NCI-H526 treated with DMSO at 0.1 percent for 48 hours (cell line): ENCODE measurements around the gene MEAK7.

Experiments used
- DNase-seq: peaks from one replicate; lab custom pipeline; 2025; lab: John Stamatoyannopoulos, UW

Gene MEAK7, protein sequence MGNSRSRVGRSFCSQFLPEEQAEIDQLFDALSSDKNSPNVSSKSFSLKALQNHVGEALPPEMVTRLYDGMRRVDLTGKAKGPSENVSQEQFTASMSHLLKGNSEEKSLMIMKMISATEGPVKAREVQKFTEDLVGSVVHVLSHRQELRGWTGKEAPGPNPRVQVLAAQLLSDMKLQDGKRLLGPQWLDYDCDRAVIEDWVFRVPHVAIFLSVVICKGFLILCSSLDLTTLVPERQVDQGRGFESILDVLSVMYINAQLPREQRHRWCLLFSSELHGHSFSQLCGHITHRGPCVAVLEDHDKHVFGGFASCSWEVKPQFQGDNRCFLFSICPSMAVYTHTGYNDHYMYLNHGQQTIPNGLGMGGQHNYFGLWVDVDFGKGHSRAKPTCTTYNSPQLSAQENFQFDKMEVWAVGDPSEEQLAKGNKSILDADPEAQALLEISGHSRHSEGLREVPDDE

DNA sequence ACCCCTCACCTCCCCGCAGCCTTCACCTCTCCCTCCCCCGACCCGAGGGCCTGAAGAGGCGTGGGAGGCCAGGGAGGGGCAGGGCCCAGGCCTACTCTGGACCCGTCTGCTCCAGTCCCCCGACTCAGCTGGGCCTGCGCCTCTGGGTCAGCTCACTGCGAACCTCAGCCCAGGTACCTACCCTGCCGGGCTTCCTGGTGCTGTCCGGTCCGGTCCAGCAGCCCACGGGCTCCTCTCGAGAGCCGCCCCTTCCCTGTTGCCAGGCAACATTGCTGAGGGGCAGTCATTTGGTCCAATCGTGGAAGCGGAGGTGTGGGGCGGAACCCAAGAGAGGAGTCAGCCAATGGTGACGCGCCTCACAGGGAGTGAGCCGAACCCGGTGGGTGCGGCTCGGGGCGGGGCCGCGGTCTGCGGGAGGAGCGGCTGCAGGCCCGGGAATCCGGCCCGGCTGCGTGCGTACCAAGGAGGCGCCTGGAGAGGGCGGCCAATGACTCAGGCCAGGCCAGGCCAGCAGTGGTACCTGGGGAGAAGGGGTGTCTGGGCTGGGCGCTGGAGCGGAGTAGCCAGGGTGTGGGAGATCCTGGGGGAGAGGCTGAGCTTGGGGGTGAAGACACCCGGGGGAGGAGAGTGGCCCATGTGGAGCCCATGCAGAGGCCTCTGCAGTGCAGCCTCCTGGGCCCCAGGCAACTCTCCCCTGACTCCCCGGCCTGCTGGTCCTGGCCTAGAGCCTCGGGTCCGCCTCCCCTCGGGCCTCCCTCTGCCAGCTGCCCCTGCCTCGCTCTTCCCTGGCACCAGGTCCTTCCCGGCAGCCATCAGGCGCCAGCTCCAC, at the start of gene MEAK7:
Gene MEAK7 (minus strand): TSS at position 240 of the 829 bp plus-strand sequence. CDS start 6,573 bp downstream, outside the sequence.
- DNase-seq: peak; percentile 77

DNA sequence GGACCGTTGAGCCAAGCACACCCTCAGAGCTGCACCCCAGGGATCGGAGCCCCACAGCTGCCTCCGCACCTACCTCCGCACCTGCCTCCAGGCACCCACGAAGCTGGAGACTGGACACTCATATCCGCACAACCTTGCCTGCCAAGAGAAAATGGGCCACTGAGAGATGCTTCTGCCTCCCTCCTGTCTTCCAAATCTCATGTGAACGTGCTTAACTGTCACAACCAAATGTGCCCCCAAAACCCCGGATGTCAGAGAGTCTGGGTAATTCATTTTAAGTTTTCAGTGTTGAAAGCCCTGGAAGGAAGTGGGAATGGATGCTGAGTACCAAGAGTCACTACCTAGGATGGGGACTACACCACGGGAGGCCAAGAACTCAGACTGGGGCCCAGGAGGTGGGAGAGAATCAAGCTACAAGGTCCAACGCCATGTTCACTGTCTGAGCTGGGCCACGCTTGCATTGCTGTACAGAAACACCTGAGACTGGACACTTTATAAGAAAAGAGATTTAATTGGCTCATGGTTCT, 49.5 kb upstream of the MEAK7 start:
- no peak for DNase-seq

DNA sequence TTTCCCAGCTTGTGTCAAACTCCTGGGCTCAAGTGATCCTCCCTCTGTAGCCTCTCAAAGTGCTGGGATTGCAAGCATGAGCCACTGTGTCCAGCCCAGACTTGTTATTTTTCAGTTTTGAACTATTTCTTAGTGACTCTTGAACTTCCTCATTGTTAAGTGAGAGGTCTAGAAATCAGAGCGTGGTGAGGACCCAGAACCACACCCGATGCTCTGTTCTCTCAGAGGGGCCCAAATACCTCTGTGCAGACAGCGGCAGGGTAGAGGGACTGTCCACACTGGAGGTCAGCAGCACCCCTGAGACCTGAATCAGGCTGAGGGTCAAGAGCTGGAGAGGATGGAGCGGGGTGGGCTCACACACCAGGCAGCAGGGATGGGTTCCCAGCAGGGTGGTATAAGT, 47.7 kb upstream of the MEAK7 start:
- DNase-seq: no peak

DNA sequence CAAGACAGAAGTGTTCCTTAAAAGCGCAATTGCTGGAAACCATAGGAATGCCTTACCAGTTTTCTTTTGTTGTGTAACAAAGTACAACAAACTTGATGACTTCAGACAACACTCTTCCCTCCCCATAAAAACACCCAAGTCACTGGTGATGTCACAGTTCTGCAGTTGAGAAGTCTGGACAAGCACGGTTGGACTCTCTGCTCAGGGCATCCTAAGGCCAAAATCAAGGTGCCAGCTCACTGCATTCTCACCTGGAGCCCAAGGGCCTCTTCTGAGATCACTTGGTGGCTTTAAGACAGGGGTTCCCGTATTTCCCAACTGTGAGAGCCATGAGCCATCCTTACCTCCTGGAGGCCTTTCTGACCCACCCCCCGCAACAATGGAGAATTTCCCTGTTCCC, 45.6 kb upstream of the MEAK7 start:
- DNase-seq: no peak

DNA sequence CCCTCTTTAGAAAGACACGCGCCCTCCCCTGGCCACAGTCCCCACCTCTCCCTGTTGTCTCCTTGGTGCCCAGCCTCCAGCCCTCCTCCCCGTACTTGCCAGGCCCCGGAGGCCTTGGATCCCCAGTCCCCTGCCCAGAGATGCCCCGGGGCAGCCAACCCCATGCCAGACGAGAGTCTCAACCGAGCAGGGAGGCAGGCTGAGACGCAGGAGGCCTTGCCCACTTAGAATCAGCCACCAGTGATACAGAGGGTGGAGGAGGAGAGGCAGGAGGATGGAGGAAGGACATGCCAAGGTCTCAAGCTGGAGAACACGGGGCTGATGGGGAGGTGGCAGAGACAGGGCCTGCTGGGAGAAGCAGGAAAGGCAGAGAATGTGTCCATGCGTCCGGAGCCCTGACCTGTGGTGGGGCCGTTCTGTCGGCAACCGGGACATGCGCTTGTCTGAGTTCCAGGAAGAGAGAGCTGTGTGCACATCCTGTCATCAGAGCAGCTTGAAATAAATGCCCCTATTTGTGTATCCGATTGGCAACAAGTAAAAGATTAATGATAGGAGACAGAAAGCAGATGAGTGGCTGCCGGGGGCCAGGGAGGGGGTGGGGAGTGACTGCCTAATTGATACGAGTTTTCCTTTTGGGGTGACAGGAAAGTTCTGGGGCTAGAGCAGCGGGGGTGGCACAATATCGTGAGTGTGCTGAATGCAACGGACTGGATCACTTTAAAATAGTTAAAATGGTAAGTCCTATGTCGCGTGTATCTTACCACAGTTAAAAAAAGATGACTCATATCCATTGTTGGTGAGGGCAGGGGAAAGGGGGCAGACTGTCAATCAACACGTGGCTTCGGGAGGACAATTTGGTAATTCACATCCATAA, 44.7 kb upstream of the MEAK7 start:
- DNase-seq: no peak

DNA sequence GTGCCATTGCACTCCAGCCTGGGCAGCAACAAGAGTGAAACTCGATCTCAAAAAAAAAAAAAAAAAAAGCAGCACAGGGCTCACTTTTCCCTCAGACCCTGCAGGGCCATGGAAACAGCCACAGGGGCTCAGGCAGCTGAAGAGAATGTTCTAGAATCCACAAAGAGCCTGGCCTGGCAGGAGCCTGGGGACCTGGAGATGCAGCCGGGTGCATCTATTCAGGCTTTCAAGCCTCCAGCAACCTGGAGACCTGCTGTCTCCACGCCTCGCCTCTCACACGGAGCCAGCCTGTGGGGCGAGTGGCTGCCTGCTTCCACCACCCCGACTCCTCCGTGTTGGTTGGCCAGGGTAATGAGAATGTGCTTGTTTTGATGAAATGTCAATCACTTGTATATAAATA, 44.0 kb upstream of the MEAK7 start:
- DNase-seq: no peak

DNA sequence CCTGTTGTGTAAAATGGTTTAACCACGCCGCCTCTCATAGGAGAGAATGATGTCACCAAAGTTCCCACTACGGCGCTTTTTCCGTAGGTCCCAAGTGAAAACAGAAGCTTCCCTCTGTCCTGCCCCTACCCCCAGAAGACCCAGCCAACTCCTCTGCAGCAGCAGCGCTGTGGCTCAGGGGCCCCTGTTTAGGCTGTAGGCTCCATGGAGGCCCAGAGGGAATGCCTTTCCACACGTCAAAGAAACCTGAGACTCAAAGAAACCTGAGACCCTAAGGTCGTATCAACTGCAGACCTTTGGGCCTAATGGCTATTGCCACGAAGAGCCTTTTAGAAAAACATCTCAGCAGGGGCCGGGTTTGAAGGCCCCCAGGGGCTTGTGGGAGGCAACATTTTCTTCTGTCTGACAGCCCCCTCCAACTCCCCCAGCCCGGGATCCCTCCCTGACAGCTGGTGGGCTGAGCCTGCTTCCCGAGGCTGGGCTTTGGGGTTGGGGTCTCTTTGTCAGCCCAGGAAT, 43.1 kb upstream of the MEAK7 start:
- DNase-seq: no peak

DNA sequence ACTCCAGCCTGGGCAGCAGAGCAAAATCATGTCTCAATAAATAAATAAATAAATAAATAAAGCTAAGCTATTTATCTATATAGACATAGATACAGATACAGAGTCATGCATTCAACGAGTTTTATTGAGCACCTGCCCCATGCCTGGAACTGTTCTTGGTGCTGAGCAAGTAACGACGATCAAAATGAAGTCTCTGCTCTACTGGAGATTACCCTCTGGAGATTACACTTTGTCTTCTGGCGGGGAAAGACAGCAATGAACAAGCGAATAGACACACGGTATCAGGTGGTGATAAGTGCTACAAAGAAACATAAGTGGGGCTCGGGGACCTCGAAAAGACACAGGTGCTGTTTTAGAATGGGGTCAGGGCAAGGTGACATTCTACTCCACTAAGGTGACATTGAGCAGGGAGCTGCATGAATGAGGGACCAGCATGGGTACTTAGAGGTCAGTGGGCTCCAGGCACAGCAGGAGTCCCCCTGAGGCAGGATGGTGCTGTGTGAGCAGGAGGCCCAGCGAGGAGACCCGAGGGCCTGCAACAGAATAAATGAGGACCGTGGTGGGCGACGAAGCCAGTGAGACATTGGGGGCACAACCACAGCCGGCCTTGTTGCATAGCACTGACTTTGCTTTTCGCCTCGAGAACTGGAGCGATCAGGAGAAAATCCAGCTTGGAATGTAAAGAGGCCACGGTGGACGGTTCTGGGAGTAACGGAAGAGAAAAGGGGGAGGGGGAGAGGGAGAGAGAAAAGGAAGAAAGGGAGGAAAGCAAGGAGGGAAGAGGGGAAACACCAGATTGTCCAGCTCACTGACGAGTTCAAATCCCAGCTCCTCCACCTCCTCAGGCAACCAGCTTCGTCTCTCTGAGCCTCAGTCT, 42.4 kb upstream of the MEAK7 start:
- no peak for DNase-seq

DNA sequence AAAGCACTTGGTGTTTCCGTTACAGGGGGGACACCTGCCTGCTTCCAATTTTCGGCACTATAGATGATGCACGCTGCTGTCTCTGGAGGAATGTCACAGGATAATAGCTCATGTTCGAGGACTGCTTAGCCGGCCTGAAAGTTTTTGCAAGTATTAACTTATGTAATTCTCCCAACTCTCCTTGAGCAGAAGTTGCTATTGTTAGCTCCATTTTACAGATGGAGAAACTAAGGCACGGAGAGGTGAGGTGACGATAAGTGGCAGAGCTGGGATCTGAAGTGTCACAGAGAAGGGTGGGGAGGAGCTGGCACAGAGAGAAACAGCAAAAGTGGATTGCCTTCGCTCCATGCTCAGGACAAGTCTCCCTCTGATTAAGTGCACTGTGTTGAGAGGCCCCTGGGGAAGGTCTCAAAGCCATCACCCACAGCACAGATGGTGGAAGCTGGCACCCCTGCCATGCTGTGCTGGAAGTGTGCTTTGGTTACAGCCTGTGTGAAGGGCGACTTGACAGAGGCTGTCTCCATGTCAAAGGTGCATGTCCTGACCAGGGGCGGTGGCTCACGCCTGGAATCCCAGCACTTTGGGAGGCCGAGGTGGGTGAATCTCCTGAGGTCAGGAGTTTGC, 40.8 kb upstream of the MEAK7 start:
- DNase-seq: no peak

DNA sequence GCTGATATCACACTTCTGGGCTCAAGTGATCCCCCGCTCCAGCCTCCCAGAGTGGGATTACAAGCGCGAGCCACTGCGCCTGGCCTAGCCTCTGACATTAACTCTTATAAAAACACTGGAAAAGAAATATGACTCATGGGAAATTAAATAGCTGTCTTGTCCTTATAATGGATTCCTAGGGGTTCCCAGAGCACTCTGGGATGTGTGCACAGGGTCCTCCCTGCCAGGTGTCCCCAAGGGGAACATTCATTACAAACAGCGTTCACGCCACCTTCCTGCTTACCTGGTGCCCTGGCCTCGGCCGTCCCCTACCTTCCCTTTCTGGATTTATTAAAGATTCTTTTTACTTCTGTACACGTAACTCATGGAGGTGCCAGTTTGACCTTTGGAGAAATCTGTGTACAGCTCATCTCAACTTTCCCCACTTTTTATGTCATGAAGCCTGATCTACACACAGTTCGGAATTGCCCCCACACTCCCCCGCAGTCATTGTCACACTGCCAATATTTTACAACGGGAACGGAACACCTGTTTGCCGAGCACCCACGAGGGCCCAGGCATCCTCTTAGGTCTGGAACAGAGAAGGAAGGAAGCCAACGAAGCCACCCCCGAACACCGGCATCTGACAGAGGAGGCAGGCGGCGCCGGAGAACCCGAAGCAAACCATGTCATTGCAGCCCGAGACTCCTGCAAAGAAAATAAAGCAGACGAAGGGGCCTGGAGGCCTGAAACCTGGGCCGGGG, 39.7 kb upstream of the MEAK7 start:
- no peak for DNase-seq

DNA sequence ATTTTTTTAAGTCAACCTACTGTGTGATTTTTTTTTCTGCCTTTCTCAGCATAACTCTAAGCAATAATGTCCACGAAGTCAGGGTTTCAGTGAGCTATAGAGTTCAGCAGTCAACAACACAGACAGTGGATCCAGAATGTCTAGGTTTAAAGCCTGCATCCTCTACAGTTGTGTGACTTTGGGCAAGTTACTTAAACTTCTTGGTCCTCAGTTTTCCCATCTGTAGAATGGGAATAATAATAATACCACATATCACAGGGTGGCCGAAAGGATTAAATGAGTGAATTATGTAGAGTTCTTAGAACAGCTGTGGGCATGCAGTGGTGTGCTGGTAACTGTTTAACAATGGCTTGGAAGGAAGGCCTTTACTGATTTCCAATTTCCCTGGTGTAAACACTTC, 38.8 kb upstream of the MEAK7 start:
- no peak for DNase-seq

DNA sequence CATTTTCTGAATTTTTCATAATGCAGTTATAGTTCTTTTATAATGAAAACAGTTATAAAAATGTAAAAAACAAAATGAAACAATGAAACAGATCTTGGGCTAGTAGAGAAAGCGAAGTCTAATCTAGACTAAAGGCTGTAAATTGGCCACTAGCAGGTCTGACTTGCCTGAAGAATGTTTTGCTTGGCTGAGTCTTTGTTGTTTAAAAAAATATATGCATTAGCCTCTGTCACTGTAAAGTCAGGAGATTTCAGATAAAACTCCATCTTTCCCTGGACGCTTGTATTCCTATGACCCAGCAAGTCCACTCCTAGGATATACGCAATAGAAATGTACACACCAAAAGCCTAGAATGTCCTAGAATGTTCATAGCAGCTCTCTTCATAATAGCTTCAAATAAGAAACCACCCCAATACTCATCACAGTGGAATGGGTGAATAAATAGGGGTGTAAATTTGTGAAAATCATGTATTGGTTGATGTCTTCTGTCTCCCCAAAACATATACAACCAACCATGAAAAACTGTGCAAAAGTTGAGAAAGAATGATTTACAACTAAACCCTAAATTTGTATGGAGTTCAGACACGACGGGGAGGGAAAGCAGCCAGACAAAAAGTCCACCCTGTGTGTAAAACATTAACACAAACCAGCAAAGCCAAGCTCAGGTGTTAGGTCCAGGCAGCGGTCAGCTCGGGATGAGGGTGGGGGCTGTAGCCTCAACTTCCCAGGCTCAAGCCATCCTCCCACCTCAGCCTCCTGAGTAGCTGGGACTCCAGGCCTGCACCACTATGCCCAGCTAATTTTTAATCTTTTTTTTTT, 37.7 kb upstream of the MEAK7 start:
- no peak for DNase-seq

DNA sequence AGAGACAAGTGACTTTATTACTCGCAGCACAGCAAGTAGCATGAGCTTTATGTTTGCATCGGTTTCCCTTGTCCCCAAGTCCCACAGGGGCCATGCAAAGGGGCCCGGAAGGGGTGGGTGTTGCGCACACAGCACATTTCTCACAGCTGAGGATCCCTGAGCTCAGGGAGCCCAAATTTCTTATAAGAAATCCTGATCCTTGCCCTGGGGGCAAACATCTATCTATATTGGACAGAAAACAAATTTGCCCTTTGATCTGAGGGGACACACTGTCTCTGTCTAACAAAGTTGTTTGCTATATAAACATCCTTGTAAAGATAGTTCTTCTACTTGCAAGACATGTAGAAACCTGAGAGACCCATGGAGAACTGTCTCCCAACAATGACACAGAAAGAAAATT, 35.7 kb upstream of the MEAK7 start:
- no peak for DNase-seq

DNA sequence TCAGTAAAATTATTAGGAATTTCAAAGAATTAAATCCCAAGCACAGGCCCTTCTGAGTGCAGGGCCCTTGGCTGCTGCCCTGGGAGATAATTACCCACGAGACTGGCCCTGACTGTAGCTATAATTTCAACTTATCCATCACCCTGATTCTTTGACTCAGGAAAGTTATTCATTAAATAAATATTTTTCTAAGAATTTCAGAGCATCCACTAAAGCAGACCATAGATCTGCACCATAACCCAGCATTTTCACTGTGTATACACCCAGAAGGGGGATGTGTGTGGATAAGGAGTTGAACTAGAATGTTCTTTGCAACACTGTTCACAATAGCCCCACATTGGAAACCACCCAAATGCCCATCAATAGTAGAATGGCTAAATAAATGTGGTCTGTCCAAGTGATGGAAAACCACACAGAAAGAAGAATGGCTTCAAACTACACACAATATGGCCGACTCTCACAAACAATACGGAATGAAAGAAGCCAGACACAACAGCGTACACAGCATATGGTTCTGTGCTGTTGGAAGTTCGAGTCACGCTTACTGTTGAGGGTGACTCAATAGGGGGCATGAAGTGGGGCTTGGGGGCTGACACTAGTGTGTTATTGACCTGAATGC, 33.9 kb upstream of the MEAK7 start:
- no peak for DNase-seq

DNA sequence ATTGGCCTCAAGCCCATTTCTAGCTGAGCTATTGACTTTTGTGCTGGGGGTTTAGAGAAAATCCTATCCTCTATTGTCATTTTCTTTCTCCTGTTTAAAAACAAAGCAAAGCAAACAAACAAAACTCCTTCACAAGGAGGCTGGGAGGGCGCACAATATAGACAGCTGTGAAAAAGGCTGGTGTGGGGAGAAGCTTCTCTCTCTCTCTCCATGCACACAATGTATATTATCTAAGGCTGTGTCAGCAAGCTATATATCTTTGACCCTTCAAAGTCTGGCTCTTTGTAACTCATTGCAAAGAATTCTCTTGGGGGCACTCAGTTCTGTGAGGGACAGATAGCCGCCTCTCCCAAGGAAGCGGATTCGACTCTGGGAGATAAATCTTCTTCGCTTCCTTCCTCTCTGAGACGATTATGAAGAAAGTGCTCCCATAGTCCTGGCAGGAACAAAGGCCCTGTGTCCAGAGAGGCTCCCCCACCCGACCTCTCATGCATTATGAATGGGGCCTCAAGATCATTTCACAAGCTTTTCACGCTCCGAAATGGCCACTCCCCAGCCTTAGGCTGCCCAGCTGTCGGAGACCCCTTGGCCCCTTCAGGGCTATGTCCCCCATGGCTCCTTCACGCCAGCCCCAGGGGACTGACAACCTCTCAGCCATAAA, 33.2 kb upstream of the MEAK7 start:
- DNase-seq: no peak

DNA sequence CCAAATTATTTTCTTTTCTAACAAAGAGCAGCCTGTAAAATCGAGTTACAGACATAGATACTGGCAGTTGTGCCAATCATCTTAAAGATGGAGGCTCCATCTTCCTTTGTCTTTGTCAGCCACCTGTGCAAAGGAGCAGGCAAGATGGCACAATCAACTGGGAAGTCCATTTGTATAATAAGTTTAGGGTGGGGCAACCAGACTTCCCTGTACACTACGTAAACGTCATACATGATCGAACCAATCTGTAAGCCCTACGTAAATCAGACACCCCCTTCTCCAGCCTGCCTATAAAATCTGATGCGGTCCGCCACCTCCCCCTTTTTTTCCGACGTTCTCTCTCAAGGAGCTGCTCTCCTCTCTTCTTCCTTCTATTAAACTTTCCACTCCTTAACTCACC, 31.4 kb upstream of the MEAK7 start:
- no peak for DNase-seq

DNA sequence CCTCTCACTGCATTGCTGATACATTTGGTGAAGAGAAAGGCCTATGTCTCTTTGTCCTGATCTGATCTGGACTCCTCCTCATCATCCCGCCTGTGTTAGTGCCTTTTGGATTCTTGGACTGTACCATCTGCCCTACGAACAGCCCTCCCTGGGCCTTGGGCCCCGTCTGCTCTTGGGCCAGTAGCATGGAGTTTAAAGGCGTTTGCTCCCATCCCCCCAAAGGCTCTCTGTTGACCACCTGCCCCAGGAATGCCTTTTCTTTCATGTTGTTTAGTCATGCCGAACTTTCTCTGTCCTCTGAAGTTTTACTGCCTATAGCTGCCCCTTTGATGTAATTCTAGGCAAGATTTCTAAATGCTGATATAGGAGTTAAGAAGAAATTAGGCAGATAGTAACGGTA, 30.9 kb upstream of the MEAK7 start:
- no peak for DNase-seq

DNA sequence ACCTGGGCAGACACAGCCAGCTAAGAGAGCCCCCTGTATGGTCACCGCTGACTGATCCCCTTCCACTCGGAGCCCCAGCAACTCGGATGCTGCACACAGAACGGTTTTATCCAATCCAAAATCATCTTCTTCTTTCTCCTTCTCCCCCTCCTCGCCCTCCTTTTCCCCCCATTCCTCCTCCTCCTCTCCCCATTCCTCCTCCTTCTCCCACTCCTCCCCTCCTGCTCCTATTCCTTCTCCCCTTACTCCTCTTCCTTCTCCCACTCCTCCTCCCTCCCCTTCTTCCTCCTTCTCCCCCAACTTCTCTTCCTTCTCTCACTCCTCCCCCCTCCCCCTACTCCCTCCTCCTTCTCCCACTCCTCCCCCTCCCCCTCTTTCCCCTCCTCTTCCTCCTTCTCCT, 30.4 kb upstream of the MEAK7 start:
- no peak for DNase-seq
